Thyroid gland (tissue), 4 donors: ENCODE data around the gene KRI1. TPM values are rescaled to one million over a fixed set of nuclear protein-coding genes. Genes with fewer than 3 reads are reported as not detected.

ENCODE experiments used
- DNase-seq, 2 donors: peaks; one replicate each; pipeline ENCODE4 v3.0.0-alpha.2; 2019
- H3K27ac ChIP-seq, 3 donors: fragments of 200-600 bp; sonication (generic); 1 replicate in 2 of 3; 2 replicates in 1 of 3; pipeline ENCODE4 v1.5.1; 2016 to 2019; ENCODE audit warnings: mild to moderate bottlenecking in 1 of 3, moderate library complexity in 1 of 3
- H3K27me3 ChIP-seq: fragments of 200-600 bp; sonication (generic); one replicate; pipeline ENCODE4 v1.5.1; 2019
- H3K36me3 ChIP-seq, 2 donors: fragments of 200-600 bp; sonication (generic); one replicate each; pipeline ENCODE4 v1.5.1; 2016 to 2019
- H3K4me1 ChIP-seq, 2 donors: fragments of 200-600 bp; sonication (generic); one replicate each; pipeline ENCODE4 v1.5.1; 2017 to 2019
- H3K4me3 ChIP-seq, 3 donors: fragments of 200-600 bp; sonication (generic); replicated peaks in 1 of 3; 1 replicate in 2 of 3; 2 replicates in 1 of 3; pipeline ENCODE4 v1.5.1; 2016; ENCODE audit warnings: mild to moderate bottlenecking in 1 of 3
- H3K9me3 ChIP-seq: fragments of 200-600 bp; sonication (generic); one replicate; pipeline ENCODE4 v1.5.1; 2017
- CTCF ChIP-seq, 6 experiments: fragments of 200-600 bp in 3 of 6; fragments of 450-650 bp in 3 of 6; sonication (generic) in 3 of 6; IDR thresholded peaks; one replicate each; pipeline ENCODE4 v1.5.1; 2016 to 2019; ENCODE audit warnings: antibody characterized with exemption in 6 of 6, mild to moderate bottlenecking in 2 of 6, inconsistent platforms in 1 of 6, moderate library complexity in 1 of 6
- POLR2A ChIP-seq, 2 donors: fragments of 450-650 bp; IDR thresholded peaks; one replicate each; pipeline ENCODE4 v1.6.1; 2017; ENCODE audit warnings: antibody characterized with exemption in 2 of 2, mild to moderate bottlenecking in 2 of 2, moderate library complexity in 1 of 2
- WGBS, 2 donors: methylation state at CpG; one replicate each; pipeline ENCODE4 v1.1.5; 2017; 5-methylcytosine and 5-hydroxymethylcytosine counted together
- intact Hi-C: fragments of 100-400 bp; cut with DNase I; formaldehyde crosslinking; loops from one replicate; pipeline ENCODE4 v1.15.1; 2023
- total RNA-seq, 4 donors: library from RNA; depleted of rRNA; stranded (reverse); fragments of >200 nt; gene quantifications; one replicate each; pipeline ENCODE4 v1.2.3, GENCODE V29; 2016

The KRI1 gene
- total RNA-seq, 4 donors from 2014 or later, result 17.3 to 49.7 (median 28.2) TPM

DNA sequence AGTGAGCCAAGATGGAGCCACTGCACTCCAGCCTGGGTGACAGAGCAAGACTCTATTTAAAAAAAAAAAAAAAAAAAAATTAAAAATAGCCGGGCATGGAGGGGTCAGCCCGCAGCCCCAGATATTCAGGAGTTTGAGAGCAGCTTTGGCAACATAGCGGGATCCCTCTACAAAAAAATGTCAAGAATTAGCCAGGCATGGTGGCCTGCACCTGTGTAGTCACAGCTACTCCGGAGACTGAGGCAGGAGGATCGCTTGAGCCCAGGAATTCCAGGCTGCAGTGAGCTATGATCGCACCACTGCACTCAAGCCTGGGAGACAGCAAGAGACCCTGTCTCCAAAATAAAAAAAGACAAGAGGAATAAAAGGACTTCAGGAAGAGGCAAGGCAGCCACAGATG, 20.6 kb upstream of the KRI1 start:
- peak overlapping the region in 1 of 3 donors; percentile 50 for H3K27ac ChIP-seq
- H3K4me1 ChIP-seq, result peaks cover 0 to 5% of the 10 kb centered on the region in 2 donors
- 31 to 41% methylated on average over 6 of the region's 6 CpGs for WGBS, 2 donors
- TF ChIP-seq CTCF (IDR thresholded peaks at IDR 0.05) (no peak), POLR2A (IDR thresholded peaks at IDR 0.05) (no peak)
- H3K4me3 ChIP-seq, result peak overlapping the region in 1 of 3 donors; percentile 50
- intact Hi-C loops, result no loop called here
- DNase-seq, result no peak
- no peaks in the 10 kb centered on the region for H3K27me3 ChIP-seq
- H3K36me3 ChIP-seq, result no peaks in the 10 kb centered on the region
- no peaks in the 10 kb centered on the region for H3K9me3 ChIP-seq

GRCh38 chr19:10583036-10583776, 17.4 kb upstream of the KRI1 start:
- Histone ChIP-seq H3K27me3 (no peaks in the 10 kb centered on the region), H3K4me1 (peaks cover 0 to 11% of the 10 kb centered on the region in 2 donors), H3K9me3 (no peaks in the 10 kb centered on the region), H3K4me3 (no peak overlapping the region), H3K27ac (no peak overlapping the region), H3K36me3 (peaks cover 0 to 3% of the 10 kb centered on the region in 2 donors)
- 91 to 95% methylated on average over 9 of the region's 9 CpGs for WGBS, 2 donors
- no peak for DNase-seq
- intact Hi-C loops, result loop anchor here (2.0 kb wide), 1 partner anchor 62 kb away; no protein-coding TSS in a partner anchor
- no peak for TF ChIP-seq POLR2A (IDR thresholded peaks at IDR 0.05)
- TF ChIP-seq CTCF (IDR thresholded peaks at IDR 0.05), result no peak

DNA sequence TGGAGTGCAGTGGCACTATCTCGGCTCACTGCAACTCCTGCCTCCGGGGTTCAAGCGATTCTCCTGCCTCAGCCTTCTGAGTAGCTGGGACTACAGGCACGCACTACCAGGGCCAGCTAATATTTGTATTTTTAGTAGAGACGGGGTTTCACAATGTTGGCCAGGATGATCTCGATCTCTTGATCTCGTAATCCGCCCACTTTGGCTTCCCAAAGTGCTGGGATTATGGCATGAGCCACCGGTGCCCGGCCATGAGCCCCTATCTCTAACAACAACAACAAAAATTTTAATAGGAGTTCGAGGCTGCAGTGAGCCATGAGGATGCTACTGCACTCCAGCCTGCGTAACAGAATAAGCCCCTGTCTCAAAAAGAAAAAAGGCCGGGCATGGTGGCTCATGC, 16.3 kb upstream of the KRI1 start:
- DNase-seq, result no peak
- Histone ChIP-seq H3K36me3 (peaks cover 0 to 3% of the 10 kb centered on the region in 2 donors), H3K4me3 (no peak overlapping the region), H3K27ac (no peak overlapping the region), H3K9me3 (no peaks in the 10 kb centered on the region), H3K4me1 (peaks cover 0 to 18% of the 10 kb centered on the region in 2 donors), H3K27me3 (no peaks in the 10 kb centered on the region)
- intact Hi-C loops, result loop anchor here (2.0 kb wide), 1 partner anchor 63 kb away; no protein-coding TSS in a partner anchor
- TF ChIP-seq CTCF (IDR thresholded peaks at IDR 0.05) (no peak), POLR2A (IDR thresholded peaks at IDR 0.05) (no peak)
- 93 to 97% methylated on average over 10 to 13 of the region's 13 CpGs for WGBS, 2 donors

DNA sequence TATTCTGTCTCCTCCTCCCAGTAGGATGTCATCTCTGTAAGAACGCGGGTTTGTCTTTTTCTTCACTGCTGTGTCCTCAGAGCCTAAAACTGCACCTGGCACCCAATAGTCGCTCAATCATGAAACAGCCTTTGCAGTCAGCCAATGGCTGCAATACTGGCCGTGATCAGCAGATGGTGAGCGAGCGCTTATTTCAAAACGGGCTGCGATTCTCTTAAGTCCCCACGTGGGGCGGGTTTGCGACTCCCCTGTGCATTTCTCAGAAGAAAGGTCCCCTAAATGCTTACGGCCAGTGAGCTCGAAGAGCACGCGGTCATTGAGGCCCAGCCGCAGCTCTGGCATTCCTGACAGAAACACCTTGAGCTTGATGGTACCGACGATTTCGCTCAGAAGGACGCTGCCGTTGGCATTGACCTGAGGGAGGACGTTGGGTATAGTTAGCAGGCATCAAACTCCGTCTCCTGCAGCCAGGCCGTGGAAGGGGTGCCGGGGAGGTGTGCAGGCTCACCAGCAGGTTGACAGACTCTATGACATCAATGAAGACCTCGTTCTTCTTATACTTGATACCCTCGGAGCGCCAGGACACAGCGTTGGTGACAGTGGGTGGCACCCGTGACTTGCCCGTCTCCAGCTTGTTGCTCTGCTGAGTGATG, 15.3 kb upstream of the KRI1 start:
- peaks cover 3 to 18% of the 10 kb centered on the region in 2 donors for H3K4me1 ChIP-seq
- WGBS, 2 donors, result 24 to 39% methylated on average over 28 to 31 of the region's 31 CpGs
- H3K27ac ChIP-seq, result no peak overlapping the region
- H3K36me3 ChIP-seq, result peaks cover 0 to 3% of the 10 kb centered on the region in 2 donors
- H3K9me3 ChIP-seq, result no peaks in the 10 kb centered on the region
- intact Hi-C loops, result no loop called here
- no peak overlapping the region for H3K4me3 ChIP-seq
- DNase-seq, result peak; percentile 88 to 91
- no peak for TF ChIP-seq POLR2A (IDR thresholded peaks at IDR 0.05)
- peak; percentile 97 to 99 (median 98) for TF ChIP-seq CTCF (IDR thresholded peaks at IDR 0.05)
- H3K27me3 ChIP-seq, result no peaks in the 10 kb centered on the region

DNA sequence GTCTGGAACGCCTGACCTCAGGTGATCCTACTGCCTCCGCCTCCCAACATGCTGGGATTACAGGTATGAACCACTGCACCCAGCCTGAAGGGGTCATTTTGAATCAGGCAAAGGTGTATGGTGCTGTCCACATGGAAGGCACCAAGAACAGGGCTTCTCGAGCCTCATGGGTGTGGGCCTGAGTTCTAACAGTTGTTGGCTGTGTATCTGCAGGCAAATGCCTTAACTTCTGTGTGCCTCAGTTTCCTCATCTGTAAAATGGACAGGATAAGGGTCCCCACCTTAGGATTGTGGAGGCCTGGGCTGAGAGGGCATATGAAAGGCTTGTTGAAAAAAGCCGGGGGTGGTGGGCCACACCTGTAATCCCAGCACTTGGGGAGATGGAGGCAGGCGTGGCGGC, 12.1 kb upstream of the KRI1 start:
- DNase-seq, result no peak

More for the DNA sequence above, 12.1 kb upstream of the KRI1 start:
- Histone ChIP-seq H3K36me3 (peaks cover 0 to 3% of the 10 kb centered on the region in 2 donors), H3K4me1 (peaks cover 3 to 12% of the 10 kb centered on the region in 2 donors), H3K9me3 (no peaks in the 10 kb centered on the region), H3K27ac (peak overlapping the region in 2 of 3 donors; percentile 73 to 85), H3K27me3 (no peaks in the 10 kb centered on the region), H3K4me3 (no peak overlapping the region)
- intact Hi-C loops, result no loop called here
- 94 to 95% methylated on average over 6 of the region's 6 CpGs for WGBS, 2 donors
- peak in 1 of 6 experiments; percentile 4 for TF ChIP-seq CTCF (IDR thresholded peaks at IDR 0.05)
- no peak for TF ChIP-seq POLR2A (IDR thresholded peaks at IDR 0.05)
